GM18517 (cell line): ENCODE data around the gene CLN6.
"Not testable (repeated sequence)": the region's sequence is repeated elsewhere in the genome, so short reads cannot be mapped to it uniquely, and the experiment has no call there.

ENCODE experiments used
- ATAC-seq: cut with Tn5 transposase; IDR thresholded peaks from one replicate; pipeline ENCODE4 v1.9.1; 2021; ENCODE audit warnings: mild to moderate bottlenecking, moderate library complexity; ENCODE audit not compliant: unreplicated experiment

CLN6 gene

DNA sequence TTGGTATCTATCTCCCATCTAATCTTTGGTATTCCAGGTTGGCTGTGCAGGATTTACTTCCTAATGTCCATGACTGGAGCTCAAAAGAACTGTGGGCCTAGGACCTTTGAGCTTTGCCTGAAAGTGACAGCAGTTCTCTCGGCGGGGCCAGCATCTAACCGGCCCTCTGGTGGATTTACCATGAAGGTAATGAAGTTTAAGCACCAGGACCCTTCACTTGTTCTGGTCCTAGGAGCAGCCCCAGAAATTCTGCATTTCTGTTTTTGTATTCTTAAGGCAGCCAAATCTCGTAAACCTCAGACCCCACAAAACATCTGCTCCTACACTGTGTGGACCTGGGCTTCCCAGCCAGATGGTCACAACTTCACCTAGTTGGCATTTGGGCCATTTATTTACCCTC is 37.4 kb downstream of the CLN6 start:
- ATAC-seq, result no peak

DNA sequence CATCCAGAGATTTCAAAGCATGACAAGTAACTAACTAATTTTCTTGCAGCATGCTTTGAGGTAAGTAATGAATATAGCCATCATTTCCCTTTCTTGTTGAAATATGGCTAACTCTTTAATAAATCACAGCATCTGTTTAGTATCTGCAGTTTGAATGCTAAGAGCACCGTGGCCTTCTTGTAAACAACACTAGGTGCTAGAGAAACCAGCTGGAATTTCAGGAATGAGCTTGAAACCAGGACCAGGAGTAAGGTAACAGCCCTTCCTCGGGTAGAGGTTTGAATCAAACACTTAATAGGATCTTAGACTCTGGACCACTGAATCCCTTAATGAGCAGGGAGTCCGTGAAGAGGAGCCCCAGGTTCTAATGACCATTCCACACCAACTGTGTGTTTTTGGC is 38.0 kb downstream of the CLN6 start:
- ATAC-seq, result no peak

DNA sequence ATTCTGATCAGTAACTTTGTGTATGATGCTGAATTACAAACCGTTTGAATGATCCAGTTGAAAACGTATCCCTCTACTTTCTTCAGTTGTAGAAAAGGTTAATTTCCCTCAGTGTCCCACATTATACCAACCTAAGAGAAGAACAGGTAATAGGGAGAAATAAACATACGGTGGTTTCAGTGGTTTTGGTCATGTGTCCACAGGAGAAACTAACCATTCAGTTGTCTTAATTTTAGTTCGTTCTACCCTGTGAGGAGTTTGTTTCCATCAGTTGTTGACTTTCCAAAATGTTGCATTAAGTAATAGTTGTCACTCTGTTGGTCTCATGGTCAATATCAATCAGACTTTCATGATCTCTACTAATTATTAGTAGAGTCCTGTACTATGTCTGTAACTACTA is 39.5 kb downstream of the CLN6 start:
- ATAC-seq, result no peak

DNA sequence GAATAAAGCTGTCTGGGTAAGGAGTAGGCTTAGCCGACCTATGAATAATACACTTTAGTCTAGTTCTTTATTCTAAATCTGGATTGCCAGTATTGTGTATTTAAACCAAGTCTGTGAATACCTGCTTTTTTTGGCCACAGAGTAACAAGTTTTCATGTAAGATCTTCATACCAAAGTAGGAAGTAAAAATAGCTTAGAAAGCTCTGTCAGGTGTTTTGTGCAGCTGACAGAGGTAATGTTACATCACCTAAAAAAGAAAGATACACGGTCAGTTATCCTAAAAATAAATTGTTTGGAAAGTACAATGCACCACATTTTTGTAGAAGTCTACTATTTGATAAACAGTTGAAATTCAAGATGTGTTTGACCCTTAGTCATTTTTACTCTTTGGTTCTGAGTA is 40.9 kb downstream of the CLN6 start:
- ATAC-seq, result no peak

DNA sequence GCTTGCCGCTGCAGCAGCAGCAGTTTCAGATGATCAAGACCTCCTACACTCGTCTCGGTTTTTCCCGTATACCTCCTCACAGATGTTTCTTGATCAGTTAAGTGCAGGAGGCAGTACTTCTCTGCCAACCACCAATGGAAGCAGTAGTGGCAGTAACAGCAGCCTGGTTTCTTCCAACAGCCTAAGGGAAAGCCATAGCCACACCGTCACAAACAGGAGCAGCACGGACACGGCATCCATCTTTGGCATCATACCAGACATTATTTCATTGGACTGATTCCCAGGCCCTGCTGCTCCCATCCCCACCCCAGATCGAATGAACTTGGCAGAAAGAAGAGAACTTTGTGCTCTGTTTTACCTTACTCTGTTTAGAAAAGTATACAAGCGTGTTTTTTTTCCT is 42.0 kb downstream of the CLN6 start:
- no peak for ATAC-seq

DNA sequence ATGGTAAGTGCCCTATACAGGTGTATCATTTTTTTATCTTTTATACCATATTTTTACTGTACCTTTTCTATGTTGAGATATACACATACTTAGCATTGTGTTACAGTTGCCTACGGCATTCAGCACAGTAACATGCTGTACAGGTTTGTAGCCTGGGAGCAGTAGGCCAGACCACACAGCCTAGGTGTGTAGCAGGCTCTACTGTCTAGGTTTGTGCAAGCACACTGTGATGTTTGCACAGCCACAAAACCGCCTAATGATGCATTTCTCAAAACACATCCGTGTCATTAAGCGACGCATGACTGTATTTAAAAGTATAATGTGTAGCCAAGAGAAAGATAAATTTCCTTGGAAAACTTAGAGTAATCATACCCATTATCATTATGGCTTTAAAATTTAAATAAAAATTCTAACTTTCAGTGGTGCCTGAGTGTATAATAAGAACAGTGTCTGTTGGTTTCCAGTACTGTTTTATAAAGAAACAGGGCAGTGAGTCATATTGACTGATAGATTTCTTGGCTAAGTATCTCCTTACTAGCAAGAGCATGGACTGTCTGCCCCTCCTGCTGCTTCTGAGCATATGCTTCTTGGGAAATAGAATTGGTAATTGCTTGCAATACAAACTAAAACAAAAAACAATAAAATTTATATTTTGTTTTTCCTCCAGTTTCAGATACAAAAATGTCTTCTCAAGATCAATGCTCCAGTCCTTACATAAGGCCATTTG is 42.7 kb downstream of the CLN6 start:
- ATAC-seq, result no peak

DNA sequence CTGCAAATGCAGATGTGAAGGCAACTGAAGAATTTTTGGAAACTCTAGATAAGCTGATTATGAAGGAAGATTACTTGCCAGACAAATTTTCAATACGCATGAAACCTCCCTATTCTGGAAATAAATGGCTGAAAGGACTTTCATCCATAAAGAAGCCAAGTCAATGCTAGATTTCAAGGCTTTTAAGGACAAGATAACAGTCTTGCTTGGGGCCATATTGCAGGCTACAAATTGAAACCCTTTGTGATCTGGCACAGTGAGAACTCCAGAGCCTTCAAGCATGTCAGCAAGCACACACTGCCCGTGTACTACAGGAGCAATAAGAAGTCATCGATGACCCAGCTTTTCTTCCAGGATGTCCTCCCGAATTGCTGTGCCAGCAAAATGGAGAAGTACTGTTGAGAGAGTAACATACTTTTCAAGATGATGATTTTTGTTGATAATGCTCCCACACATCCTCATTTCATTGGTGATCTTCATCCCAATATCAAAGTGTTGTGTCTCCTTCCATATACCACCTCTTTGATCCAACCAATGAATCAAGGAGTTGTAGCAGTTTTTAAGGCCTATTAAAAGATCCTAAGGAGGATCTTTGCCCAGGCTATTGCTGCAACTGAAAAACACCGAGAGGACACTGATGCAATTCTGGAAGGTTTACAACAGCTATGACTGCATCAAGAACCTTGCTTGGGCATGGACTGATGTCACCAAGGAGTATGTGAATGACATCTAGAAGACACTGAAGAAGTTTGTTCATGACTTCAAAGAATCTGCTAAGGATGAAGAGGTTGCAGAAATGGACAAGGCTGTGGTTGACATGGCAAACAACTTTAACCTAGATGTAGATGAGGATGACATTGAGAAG is 44.7 kb downstream of the CLN6 start:
- no peak for ATAC-seq

DNA sequence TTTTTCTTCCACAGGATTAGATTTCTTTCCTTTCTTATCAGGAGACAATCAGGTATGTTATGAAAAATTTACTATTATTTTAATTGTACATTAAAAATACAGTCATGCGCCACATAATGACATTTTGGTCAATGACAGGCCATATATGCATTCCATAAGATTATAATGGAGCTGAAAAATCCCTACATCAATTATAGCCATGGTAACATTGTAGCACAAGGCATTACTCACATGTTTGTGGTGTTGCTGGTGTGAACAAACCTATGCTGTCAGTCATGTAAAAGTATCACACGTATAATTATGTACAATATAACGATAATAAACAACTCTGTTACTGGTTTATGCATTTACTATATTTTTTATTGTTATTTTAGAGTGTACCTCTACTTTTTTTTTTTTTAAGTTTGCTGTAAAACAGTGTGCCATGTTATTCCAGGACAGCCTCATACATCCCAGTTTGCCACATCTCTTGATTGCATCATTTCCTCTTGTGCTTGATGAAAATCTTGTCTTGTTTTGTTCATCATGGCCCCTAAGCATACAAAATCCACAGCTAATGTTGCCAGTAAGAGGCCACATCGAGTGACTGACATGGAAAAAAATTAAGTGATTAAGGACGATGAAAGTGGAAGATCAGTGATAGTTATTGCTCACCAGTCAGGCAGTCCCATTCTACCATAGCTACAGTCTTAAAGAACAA is 45.8 kb downstream of the CLN6 start:
- no peak for ATAC-seq

DNA sequence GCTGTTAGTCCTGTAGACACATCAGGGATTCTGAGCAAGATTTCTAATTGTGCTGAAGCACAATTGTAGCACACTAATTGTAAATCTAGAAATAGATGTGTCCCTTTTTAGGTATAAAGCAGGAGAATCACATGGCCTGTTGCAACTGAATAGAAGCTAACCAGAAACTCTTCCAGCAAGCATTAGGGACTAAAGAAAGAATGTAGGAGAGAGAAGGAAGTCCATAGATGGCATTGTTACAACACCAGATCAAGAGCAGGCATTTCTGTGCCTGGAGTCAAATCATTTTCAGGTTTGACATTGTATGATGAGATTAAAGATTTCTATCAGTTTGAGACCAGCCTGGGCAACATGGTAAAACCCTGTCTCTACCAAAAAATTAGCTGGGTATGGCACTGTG is 51.8 kb downstream of the CLN6 start:
- no peak for ATAC-seq

DNA sequence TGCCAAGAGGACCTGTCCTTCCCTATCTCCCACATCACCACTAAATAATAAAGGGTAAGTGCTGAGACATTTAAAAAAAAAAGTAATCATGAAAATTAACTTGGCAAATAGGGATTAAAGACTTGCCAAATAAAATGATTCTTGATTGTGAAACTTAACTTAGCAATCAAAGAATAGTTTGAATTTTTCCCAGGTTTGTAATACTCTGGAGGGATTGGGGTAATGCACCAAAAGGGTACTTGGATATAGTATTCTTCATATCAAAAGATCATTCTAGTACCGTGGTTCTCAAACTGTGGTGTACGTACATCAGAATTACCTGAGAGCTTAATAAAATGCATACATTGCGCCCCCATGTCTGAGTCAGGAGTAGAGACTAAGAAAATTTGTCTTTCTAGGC is 52.9 kb downstream of the CLN6 start:
- ATAC-seq, result no peak

DNA sequence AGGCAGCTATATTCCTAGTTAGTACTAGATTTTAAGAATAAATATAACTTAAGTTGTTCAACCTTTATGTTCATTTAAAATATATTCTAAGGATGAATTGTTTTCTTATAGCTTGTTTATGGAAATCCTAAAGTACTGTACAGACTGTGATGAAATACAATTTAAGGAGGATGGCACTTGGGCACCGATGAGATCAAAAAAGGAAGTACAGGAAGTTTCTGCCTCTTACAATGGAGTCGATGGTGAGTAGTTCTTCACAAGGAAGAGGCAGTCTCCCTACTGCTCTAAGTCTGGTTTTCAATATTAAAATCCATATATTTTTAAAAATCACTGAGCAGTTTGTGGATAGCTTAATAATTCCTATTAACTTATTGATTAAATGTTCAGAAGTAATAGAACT is 54.0 kb downstream of the CLN6 start:
- no peak for ATAC-seq

DNA sequence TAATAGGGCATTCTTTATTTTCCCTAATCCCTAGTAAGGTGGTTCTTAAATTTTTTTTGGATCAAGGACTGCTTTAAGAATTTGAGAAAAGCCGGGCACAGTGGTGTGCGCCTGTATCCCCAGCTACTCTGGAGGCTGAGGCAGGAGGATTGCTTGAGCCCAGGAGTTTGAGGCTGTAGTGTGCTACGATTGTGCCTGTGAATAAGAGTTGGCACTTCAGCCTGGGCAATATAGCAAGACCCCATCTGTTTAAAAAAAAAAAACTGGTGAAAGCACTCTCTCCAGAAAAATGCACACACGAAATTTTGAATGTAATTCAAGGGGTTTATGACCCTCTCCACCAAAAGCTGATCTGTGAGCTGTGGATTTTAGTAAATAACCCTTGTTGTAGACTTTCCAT is 56.4 kb downstream of the CLN6 start:
- ATAC-seq, result no peak

DNA sequence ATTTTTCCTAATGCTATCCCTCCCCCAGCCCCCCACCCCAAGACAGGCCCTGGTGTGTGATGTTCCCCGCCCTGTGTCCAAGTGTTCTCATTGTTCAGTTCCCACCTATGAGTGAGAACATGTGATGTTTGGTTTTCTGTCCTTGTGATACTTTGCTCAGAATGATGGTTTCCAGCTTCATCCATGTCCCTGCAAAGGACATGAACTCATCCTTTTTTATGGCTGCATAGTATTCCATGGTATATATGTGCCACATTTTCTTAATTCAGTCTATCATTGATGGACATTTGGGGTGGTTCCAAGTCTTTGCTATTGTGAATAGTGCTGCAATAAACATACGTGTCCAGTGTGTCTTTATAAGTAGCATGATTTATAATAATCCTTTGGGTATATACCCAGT is 57.5 kb downstream of the CLN6 start:
- ATAC-seq, result not testable (repeated sequence)

DNA sequence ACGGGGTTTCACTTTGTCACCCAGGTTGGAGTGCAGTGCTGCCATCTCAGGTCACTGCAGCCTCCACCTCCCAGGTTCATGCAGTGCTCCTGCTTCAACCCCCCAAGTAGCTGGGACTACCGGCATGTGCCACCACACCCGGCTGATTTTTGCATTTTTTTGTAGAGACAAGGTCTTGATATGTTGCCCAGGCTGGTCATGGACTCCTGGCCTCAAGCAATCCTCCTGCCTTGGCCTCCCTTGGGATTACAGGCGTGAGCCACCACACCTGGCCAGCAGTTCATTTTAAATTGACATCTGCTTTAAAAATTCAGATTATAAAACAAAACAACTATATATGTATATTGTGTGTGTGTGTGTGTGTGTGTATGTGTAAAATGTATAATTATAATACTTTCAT is 62.7 kb downstream of the CLN6 start:
- ATAC-seq, result no peak

DNA sequence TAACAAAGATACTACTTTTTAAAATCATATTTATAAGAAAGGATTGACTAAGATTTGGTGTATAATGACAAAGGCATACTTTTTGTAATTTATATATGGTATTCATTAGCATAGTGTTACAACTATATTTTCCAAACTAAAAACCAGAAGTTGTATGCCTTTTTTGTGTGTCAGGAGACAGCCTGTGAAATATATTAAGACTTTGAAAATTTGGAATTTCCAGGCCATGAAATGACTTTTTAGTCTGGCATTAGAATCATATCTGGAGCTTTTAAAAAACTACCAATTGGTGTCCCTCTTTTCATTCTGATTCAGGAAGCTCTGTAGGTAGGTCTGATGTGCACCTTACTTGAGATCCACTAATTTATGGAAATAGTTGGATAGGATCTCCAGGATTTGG is 66.3 kb downstream of the CLN6 start:
- ATAC-seq, result no peak

DNA sequence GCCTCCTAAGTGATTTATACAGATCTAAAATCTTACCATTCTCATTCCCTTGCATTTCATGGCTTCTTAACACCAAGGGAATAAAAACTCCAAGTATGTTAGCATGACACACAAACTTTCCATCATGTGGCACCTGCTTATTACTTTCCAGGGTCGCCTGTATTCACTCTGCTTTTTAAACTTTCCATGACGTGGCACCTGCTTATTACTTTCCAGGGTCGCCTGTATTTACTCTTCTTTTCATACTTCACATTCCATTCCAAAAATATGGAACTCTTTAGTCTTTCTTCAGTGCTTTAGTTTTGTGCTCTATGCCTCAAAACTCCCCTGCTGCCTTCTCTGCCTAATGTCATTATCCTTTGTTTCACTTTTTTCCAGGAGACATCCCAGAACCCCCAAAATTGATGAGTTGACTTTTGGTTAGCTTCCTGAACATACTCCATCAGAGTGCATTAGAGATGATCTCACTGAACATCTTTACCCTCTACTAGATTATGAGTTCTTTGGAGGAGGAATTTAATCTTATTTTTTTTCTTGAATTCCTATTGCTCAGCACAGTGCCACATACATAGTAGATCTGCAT is 71.4 kb downstream of the CLN6 start:
- ATAC-seq, result no peak

DNA sequence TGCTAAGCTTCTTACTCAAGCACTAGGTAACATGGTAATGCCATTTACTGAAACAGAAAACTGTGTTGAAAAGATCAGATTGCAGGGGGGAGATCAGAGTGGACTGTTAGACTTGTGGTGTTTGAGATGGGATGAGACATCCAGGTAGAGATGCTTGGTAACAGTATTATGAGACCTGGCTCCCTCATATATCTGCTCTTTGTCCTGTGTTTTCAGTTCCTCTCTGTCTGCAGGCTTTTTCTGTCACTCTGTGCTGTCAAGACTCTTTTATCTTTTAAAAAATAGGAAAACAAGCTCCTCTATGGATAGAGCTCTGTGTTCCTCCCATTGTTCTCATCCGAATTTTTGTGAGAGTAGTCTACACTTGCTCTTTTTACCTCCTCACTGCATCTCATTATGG is 72.5 kb downstream of the CLN6 start:
- no peak for ATAC-seq
